ENCODE data around the gene SNRNP27.
"Not testable (repeated sequence)": the region's sequence is repeated elsewhere in the genome, so short reads cannot be mapped to it uniquely, and the experiment has no call there.

SNRNP27 gene

GRCh38 chr2:69947325-69947931, 53.7 kb downstream of the SNRNP27 start:
- no peak for DNase-seq

DNA sequence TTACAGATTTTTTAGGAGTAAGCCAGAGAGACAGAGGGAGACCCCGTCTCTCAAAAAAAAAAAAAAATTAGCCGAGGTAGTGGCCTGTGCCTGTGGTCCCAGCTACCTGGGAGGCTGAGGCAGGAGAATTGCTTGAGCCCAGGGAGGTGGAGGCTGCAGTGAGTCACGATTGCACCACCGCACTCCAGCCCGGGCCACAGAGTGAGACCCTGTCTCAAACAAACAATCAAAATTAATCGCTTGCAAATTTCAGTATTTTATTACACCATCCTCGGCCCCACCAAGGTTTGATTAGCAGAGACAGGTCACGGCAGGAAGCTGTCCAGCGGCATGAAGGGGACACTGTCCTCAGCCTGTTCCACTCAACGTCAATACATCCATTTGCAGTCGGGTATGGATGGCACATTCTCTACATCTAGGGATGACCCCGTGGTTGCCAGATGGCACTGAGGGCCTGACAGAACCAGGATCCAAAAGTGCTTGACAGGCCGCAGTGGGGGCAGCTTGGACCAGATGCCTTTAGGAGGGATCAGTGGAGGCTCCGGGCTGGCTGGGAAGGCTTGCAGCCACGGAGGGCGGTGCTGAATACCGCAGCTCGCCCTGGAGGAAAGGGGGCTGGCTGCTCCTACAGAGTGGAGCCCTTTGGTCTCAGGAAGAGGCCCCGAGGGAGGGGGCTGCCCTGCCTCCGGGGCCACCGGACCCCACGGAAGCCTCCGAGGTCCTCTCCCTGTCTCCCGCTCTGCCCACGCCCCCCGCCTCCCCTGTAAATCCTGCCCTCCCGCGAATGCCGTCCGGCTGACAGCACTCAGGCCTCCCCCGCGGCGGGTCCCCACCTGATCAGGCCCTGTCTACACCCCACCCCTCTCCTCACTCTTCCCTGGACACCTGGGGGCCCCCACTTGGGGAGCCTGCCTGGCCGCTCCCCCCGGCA, 54.5 kb downstream of the SNRNP27 start:
- no peak for DNase-seq

DNA sequence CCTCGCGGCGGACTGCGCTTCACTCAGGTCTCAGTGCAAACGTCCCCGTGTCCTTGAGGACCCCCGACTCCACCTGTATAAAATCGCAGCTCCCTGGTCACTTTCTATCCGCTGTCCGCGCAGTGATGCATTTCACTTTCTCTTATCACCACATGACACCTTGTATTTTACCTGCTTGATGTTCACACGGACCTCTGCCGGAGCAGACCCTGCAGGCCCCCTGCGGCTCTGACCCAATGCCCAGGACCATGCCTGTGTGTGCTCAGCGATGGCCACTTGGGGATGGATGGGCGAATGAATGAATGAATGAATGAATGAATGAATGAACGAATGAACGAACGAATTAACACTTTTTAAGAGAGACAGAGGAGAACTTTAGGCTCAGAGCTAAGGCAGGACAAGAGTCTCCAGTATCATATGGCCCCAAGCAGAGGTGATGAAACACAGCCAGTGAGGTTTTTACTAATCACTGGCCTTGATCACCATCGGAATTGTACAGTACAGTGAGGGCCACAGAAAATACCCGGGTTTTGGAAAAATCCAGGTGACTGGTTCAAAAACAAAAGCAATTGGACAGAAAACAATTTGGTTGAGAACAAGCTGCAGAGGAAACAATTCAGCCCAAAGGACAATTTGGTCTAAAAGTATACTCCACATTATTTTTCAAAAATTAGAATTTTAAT, 55.3 kb downstream of the SNRNP27 start:
- no peak for DNase-seq

GRCh38 chr2:69950241-69950640, 56.5 kb downstream of the SNRNP27 start:
- no peak for DNase-seq

- not testable (repeated sequence) for DNase-seq
These were observed 56.9 kb downstream of the SNRNP27 start for GRCh38 chr2:69950671-69951070.

- no peak for DNase-seq
These were observed 58.8 kb downstream of the SNRNP27 start for GRCh38 chr2:69952336-69953115.

GRCh38 chr2:69954084-69954483, 60.3 kb downstream of the SNRNP27 start:
- DNase-seq: no peak

Measured in NCI-H1436 treated with DMSO at 0.1 percent for 48 hours (cell line).